Fibroblast of skin of right quadriceps (primary cell): ENCODE measurements around the gene SETBP1.
A peak's percentile ranks its signal among the peaks of the same experiment; 100 is the strongest.

Source experiments
- DNase-seq: peaks from one replicate; pipeline ENCODE4 v3.0.0-alpha.2; 2013

Gene SETBP1

DNA sequence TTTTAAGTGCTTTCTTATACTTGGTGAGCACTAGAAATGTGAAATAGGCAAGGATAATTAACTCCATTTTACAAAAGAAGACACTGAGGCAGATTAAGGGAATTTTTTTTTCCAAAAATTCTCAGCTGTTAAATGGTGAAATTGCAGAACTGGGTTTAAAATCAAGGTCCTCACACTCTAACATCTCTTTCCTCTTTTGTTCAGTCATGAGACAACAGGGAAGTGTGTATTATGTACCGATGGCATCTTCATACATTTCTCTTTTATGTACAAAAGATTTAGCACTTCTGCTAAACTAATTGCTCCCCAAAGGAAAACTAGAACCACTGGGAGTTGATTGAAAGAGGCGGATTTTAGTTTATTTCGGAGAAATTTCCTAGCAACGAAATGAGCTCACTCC, 203.0 kb downstream of the SETBP1 start:
- DNase-seq: no peak

DNA sequence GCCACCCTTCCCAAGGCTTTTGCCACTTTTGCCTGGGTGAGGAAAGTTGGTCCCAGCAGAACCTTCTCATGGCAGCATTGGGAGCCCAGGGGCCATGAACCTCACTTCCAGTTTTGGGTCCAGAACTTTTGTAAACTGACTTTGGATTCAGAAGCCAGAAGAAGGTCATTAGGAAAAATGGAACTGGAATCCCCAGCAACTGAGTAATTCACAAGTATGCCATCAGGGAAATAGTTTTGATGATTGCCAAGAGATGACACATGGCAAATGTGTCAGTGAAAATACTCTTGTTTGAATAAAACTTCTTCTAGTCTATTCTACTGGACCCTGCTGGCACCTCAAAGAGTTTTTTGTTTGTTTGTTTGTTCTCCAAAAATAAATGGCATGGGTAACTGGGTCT, 203.7 kb downstream of the SETBP1 start:
- DNase-seq: peak; percentile 41

DNA sequence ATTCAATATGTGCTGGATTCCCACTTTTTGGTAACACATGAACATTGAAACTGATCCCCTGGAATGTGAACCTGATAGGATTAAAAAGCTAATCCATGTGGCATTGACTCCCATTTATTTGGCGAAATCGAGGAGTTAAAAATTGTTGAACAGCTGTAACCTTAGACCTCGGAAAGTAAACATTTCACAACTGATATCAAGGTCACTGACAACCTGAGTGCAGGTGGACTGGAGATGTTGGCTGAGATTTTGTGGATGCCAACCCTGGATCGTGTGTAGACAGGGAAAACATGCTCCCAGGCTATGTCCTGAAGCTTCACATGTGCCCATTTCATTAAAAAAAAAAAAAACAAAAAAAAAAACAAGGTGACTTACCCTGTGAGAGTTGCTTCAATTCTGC, 204.8 kb downstream of the SETBP1 start:
- DNase-seq: no peak

DNA sequence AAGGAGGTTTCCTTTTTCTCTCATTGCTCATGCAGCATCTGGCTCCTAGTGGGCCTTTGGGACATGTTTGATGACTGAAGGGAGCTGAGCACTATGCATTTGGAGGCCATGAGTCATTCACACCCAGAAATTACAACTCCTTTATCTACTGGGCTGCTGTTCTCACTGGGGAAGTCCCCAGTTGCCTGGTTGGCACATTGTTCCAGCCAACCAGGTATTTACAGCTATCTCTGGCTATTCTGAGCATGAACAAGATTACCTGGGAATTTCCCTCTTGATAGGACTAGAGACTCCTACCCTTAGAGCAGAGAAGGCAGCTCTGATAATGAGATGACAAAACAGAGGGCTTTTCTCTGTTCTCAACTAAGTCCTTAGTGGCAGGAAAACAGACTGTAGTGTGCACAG, 206.5 kb downstream of the SETBP1 start:
- DNase-seq: peak; percentile 82

DNA sequence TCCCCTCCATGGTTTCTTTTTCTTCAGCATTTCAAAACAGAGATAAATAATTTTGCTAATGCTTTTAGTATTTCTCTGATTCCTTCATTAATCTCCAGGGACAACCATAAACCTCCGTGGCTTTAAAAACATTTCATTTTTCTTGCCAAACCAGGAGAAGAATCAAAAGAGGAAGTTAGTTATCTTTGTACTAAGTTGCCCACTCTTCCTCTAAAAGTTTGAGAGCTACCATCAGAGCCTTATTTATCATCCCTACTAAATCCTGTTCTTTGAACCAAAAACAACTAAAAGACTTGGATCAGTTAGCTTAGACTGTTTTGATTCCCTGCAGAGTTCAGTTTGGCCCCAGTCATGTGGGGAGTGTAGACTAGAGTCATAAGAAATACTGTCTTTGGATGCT, 208.4 kb downstream of the SETBP1 start:
- no peak for DNase-seq

DNA sequence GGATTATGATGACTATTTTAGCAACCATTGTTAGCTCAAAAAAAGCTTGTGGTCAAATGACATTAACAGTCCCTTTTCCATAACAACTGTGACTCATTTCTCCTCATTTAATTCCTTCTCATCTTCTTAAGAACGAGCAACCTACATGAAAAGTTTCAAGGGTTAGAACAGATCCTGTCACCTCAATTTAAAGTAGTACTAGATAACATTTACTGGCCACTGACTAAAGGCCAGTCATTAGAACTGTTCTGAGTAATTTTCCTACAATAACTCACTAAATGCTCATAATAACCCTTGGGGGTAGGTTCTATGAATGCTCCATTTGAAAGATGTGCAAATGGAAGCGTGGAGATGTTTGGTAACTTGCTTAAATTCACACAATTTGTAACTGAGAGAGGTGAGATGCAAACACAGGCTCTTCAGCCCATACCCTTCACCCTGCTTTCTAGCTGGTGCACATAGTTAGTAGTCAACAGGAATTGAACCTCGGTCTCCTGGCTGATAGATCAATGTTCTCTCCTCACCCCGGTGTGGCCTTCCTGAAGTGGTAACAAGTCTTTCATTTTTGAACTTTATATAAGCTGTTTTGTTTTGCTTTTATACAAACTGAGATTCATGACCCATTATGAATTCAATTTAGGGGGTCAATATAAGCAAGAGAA, 212.5 kb downstream of the SETBP1 start:
- no peak for DNase-seq

DNA sequence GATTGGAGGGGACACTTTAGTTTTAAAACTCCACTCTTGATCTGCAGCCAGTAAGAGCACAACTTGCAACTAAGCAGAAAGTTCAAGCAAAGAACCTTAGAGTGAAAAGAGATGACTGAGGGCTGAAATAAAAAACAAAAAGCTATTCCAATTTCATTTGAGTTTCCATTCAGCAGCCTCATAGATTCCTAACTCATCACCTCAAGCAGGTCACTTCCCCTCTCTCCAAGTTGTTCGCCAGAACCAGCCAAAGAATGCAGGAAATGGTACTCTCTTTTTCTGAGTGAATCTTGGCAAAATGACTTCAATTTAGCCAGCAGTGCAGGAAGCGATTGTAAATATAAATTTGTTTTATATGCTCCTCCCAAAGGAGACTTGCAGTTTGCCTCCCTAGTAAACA, 213.3 kb downstream of the SETBP1 start:
- DNase-seq: peak; percentile 16

DNA sequence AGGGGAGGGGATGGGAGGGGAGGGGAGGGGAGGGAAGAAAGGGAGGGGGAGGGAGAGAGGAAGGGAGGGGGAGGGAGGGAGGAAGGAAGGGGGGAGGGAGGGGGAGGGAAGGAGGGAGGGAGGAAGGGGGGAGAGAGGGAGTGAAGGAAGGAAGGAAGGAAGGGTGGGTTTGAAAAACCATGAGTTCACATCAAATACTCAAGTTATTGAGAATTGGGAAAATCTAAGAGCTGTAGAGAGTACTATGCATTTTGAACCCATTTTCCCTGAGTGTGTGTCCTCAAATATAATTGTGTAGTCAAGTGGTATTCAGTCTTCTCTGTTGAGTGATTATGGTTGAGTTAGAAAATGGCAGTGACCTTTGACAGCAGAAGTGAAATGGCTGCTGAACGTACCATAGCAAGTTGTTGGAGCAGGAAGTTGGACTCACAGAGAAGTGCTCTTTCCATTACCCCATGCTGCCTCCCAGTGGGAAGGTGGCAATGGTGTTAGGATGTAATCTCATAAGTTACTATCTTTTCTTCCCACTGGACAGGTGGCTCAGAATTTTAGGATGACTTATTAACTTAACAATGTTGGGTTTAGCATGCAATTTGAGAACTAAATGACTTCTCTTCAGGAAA, 214.6 kb downstream of the SETBP1 start:
- DNase-seq: peak; percentile 57

DNA sequence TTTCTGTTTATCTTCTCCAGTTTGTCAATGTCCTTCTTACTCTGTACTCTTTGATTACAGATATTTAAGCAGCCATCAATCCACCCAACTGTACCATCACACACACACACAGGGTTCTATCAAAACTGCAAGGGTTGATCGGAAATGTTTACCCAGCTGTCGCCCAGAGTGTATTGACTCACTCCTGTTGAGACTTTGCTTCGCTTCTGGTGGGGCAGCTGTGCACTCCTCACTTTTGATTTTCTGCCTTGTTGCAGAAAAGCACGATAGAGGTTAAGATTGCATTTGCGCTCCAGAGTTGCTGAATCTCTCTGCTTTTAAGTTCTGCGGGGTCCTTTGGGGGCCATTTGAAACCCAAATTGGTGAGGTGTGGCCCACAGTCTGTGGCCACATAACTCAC, 216.2 kb downstream of the SETBP1 start:
- no peak for DNase-seq

DNA sequence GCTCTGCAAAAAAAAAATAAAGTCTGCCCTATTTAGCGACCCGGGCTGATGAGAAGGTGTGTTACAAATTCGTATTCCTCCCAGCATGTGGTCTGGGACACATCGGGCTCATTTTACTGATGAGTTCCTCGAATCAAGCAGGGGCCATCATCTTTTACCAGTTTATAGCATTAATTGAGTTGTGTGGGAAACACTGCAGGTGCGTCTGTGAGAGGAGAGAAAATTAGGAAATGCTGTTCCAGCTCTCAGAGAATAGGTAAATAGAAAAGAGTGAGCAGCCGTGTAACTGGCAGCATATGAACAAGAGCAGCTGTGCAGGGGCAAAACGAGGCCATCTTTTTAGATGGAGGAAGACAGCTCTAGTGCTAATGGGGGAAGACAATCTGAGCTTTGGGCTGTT, 216.7 kb downstream of the SETBP1 start:
- no peak for DNase-seq

DNA sequence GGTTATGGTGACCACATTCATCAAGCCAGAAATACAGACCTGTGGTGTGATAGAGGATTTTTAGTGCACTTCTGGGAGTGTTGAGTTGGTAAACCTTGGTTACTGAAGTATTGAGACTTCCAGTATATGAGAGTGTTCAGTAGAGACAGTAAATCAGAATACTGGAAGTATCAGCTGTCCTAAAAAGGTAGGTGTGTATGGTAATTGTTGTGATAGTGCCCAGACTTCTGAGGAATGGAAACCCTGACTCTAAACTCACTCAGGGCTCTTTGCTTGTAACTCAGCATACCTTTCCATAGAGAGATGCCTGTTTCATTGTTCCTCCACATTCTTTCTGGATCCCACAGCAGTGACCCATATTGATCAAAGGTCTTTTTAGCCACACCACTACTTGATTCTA, 217.1 kb downstream of the SETBP1 start:
- DNase-seq: no peak

DNA sequence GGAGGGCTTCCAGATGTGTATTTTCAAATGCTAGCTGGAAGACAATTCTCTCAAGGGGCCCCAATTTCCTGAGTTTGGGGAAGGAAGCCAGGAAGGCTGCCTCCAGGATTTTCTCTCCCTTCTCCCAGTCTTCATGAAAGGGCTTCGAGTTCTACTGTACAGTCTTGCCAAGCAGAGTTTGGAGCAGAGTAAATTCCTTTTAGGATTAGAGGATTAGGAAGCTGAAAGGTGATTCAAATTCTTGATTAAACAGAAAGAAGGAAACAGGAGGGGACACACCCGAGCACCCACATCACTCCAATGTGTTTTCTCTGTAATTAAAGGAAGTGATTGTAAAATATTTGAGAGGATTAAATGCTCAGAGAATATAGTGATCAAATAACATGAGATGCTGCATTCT, 217.8 kb downstream of the SETBP1 start:
- DNase-seq: no peak

DNA sequence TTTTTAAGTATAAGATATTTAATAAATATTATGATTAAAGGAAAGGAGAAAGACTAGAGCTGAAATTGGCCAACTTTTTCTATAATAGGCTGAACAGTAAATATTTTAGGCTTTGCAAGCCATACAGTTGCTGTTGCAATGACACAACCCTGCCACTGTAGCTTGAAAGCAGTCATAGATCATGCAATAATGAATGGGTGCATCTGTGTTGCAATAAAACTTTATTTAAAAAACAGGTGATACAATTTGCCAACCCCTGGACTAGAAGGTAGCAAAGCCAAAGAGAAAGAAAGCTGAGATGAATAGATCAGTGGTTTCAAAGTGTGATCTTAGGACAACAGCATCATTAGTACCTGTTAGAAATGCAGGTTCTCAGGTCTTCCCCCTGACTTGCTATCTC, 219.1 kb downstream of the SETBP1 start:
- no peak for DNase-seq

DNA sequence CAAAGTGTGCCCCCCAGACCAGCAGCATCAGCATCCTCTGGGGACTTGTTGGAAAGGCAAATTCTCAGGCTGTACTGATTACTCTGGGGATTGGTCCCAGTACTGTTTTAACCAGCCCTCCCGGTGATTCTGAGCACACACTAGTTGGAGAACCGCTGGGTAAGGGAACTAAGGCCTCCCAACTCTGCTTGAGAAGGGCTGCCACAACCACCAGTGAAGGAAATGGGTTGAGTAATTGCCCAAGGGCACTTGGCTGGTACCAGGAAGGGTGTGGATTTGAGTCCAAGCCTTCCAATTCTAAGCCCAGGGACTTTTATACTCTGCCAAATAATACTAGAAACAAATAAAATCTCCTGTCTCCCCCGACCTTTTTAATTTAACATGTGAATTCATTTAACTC, 219.9 kb downstream of the SETBP1 start:
- DNase-seq: no peak

DNA sequence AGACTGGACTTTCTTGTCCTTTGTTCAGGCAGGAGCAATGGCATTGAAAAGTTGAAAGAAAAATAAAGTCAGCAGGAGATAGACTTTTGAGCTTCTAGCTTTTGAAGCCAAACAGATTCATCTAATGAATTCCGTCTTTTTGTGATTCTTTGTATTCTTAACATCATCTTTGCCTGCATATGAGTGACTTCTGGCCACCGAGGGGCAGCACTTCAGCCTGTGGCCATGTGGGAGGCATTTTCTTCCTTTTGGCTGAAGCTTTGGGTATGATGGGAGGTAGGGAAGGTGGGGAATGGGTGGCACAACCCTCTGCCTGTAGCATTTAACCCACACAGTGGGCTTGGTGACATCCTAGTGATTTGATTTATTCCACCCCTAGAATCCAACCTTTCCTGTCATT, 220.6 kb downstream of the SETBP1 start:
- DNase-seq: no peak

DNA sequence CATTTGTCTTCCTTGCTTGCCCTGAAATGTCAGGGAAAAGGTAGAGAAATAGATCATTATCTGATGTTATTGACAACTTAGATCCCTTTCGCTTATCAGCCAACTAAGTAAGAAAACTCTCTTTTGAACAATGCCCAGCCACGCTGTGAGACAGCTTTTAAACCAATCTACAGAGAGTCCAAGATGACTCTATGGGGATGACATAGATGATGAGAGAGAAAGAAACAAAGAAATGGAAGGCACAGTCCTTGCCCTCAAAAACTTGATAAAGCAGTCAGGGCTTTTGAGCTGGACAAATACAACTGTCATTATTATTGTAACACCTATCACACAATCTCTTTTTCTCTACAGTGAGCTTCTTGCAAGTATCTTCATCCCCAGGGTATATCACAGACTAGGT, 222.6 kb downstream of the SETBP1 start:
- DNase-seq: no peak

DNA sequence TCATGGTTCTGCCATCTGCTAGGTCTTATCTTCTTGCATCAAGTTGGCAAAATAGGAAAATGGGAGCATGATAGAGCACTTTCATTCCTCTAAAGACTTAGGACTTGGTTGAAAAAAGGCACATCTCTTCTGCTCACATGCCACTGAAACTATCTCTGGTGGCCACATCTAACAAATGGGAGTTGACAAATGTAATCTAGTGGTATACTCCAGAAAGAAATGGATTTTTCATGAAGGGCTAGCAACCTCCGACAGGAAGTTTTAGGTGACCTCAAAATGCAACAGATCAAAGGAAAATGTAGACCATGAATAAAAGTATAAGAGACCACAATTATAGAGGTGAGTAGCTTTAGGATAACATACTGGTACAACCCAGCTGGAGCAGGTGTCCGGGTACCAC, 224.1 kb downstream of the SETBP1 start:
- DNase-seq: no peak

DNA sequence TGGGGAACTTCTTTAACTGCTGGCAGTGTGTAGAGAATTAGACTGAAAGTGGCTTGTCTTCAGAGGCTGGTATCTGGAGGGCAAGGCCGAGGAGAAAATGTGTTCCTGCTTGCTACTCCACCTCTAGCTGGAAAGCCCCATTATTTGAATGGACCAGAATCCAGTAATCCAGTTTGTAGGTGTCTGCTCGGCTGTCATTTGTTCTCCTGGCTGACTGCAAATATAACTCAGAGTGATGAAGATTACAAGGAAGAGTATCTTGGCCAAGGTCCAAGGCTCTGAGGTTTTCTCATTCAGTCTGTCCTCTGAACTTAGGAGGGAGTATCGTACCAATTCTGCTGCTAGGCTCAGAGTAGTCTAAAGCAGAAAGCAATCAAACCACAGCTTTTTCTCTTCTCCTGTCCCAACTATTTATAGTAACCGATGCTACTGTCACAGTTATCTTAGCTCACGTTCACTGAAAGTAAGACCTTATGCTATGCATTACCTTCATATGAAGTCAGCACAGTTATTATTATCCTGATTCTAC, 228.6 kb downstream of the SETBP1 start:
- peak; percentile 50 for DNase-seq

DNA sequence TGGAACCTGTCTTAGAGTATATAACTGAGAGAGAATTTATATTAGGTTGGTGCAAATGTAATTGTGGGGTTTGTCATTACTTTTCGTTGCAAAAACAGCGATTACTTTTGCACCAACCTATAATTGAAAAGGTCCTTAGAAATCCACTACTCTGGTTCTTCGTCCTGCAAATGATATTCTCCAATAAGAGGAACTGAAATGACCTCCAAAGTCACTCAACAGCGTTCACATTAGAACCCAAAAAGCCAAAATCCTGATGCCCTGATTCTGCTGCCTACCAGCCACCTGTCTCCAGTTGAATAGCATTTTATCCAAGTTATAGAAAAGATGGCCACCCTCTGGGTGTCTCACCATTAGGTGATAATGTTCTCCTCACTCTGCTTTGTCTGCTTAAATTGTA, 230.6 kb downstream of the SETBP1 start:
- no peak for DNase-seq

DNA sequence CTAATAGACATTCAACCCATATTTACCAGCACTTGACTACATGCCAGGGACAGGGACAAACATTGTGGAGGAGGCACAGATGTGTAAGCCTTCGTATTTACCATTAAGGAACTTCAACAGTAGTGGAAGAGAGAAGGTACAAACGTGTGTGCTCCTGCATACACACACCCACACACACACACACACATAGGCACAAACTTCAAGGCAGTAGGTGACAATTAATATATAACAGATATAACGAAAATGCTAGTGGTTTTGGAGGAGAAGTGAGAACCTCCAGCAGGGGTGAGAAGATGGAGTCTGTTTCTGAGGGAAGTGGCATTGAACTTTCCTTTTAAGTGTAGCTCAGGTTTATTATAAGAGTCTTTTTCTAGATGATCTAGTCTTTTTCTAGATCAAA, 231.1 kb downstream of the SETBP1 start:
- no peak for DNase-seq

DNA sequence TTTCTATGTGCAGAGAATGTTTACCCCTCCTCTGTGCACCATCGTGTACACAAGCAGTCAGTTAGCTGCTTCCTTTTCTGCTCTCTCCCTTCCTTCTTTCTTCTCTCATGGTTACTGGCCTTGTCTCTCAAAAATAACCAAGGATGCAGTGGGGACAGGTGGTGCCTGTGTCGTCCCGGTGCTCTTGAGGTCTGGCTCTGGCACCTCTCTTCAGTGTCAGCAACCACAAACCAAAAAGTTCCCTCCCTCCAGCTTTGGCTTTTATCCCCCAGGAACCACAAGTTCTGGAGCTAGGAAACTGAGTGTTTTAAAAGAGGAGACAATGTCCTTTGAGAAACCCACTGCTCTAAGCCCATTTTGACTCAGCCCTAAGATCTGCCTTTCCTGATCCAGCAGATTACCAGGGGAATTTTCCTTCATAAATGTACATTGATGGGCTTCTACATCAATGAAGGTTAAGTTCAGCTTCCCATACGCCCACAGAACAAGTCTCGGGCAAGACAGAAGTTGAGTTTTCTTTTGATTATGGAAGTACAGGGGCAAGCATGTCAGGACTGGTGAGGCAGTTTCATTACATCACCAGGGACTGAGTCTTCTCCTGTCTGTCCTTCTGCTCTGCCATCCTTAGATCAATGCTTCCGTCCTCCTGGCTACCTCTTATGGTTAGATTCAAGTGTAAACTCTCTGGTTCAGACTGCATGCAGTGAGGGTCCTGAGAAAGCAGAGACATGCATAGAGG, 232.2 kb downstream of the SETBP1 start:
- DNase-seq: no peak

DNA sequence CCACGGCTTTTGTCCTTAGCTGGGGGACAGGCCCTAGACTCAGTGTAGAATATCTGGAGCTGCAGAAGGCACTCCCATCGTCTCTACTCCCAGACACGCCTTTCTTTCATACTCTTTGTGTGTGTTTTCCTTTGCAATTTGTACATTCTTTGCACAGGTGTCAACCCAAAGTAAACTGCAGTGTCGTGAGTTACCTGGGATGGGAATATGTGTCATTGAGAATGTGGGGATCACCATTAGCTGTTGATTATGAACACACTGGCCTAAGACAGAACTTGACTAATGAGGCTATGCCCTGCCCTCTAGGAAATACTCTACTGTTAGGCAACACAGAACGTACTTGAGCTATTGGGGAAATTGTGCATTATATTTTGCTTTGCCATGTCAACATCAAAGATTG, 233.3 kb downstream of the SETBP1 start:
- DNase-seq: no peak

DNA sequence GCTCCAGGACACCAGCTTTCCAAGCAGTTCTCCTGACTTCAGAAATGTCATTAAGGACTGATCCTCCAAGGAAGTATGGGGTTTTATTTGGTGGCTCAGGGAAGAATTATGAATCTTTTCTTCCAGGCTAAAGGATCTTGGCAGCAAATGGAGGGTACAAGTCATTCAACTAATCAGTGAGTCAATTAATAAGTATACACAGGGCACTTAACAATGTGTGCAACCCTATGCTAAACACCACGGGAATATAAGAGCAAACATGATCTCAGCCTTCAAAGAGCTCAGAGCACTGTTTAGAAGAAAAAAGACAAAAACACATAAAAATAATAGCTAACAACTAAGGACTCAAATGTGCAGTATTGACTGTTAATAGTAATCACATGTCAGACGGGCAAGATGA, 234.5 kb downstream of the SETBP1 start:
- DNase-seq: no peak

DNA sequence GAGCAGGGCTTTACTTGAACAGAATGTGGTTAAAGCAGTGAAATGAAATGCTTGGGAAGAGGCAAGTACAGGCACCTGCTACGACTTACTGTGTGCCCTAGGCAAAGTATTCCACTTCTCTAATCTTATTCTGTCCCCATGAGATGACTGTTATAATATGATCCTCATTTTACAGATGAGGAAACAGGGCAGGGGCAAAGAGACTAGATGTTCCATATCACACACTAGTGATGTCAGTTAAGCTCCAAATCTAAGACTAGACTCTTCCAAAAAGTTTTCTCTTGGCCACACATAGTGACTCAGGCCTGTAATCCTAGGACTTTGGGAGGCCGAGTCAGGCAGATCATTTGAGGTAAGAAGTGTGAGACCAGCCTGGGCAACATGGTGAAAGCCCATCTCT, 235.0 kb downstream of the SETBP1 start:
- no peak for DNase-seq
